Ramos (cell line): Measurements from ENCODE around the gene WDR86.

Source experiments
- in situ Hi-C: fragments of 300-500 bp; cut with MboI; formaldehyde crosslinking; loops from one replicate; pipeline ENCODE4 v1.14.3; 2022; ENCODE audit warnings: low sequenced_read_pairs; ENCODE audit not compliant: unreplicated experiment

WDR86 gene

GRCh38 chr7:151381348-151382078 lies 28.3 kb downstream of the WDR86 start:
- in situ Hi-C loops = no loop called here

GRCh38 chr7:151381098-151381347 lies 28.8 kb downstream of the WDR86 start:
- in situ Hi-C loops = no loop called here

- in situ Hi-C loops = no loop called here
Measured at GRCh38 chr7:151380199-151381097, 29.4 kb downstream of the WDR86 start.

- in situ Hi-C loops = loop anchor here (10.0 kb wide), 1 partner anchor 385 kb away; no protein-coding TSS in a partner anchor
Measured at GRCh38 chr7:151379534-151380198, 30.2 kb downstream of the WDR86 start.

GRCh38 chr7:151379193-151379520 lies 30.7 kb downstream of the WDR86 start:
- in situ Hi-C loops = loop anchor here (10.0 kb wide), 1 partner anchor 386 kb away; no protein-coding TSS in a partner anchor

- in situ Hi-C loops = loop anchor here (10.0 kb wide), 1 partner anchor 386 kb away; no protein-coding TSS in a partner anchor
Measured at GRCh38 chr7:151378496-151379192, 31.2 kb downstream of the WDR86 start.

GRCh38 chr7:151378011-151378410 lies 31.8 kb downstream of the WDR86 start:
- in situ Hi-C loops = loop anchor here (10.0 kb wide), 1 partner anchor 387 kb away; no protein-coding TSS in a partner anchor

GRCh38 chr7:151377406-151377805 lies 32.4 kb downstream of the WDR86 start:
- in situ Hi-C loops = loop anchor here (10.0 kb wide), 1 partner anchor 387 kb away; no protein-coding TSS in a partner anchor

- in situ Hi-C loops = loop anchor here (10.0 kb wide), 1 partner anchor 388 kb away; no protein-coding TSS in a partner anchor
Measured at GRCh38 chr7:151376218-151376902, 33.5 kb downstream of the WDR86 start.

GRCh38 chr7:151375530-151376217 lies 34.2 kb downstream of the WDR86 start:
- in situ Hi-C loops = loop anchor here (10.0 kb wide), 1 partner anchor 389 kb away; no protein-coding TSS in a partner anchor

- in situ Hi-C loops = loop anchor here (5.0 to 10.0 kb wide), 2 partner anchors 73 to 390 kb away; no protein-coding TSS in a partner anchor
Measured at GRCh38 chr7:151374726-151375125, 35.1 kb downstream of the WDR86 start.

GRCh38 chr7:151374139-151374538 lies 35.7 kb downstream of the WDR86 start:
- in situ Hi-C loops = loop anchor here (5.0 to 10.0 kb wide), 2 partner anchors 73 to 391 kb away; no protein-coding TSS in a partner anchor

GRCh38 chr7:151373599-151373998 lies 36.2 kb downstream of the WDR86 start:
- in situ Hi-C loops = loop anchor here (5.0 to 10.0 kb wide), 2 partner anchors 74 to 391 kb away; no protein-coding TSS in a partner anchor

GRCh38 chr7:151372612-151373265 lies 37.1 kb downstream of the WDR86 start:
- in situ Hi-C loops = loop anchor here (5.0 to 10.0 kb wide), 2 partner anchors 75 to 392 kb away; no protein-coding TSS in a partner anchor

- in situ Hi-C loops = loop anchor here (5.0 to 10.0 kb wide), 2 partner anchors 76 to 394 kb away; no protein-coding TSS in a partner anchor
Measured at GRCh38 chr7:151371266-151371665, 38.6 kb downstream of the WDR86 start.

- in situ Hi-C loops = no loop called here
Measured at GRCh38 chr7:151368136-151368571, 41.7 kb downstream of the WDR86 start.

GRCh38 chr7:151367284-151367683 lies 42.6 kb downstream of the WDR86 start:
- in situ Hi-C loops = no loop called here

- in situ Hi-C loops = no loop called here
Measured at GRCh38 chr7:151366880-151367222, 43.0 kb downstream of the WDR86 start.
